CD4-positive, alpha-beta T cell treated with Interleukin-17A for 4 hours (primary cell): ENCODE results near the gene FGGY.
"Not testable (repeated sequence)": the region's sequence is repeated elsewhere in the genome, so short reads cannot be mapped to it uniquely, and the experiment has no call there.

Experiments used
- DNase-seq: peaks from one replicate; pipeline ENCODE4 v3.0.0-alpha.2; 2020; ENCODE audit warnings: mixed read lengths

FGGY gene

GRCh38 chr1:59354239-59354638, 57.3 kb downstream of the FGGY start:
- not testable (repeated sequence) for DNase-seq

GRCh38 chr1:59354709-59355337, 57.9 kb downstream of the FGGY start:
- no peak for DNase-seq

- no peak for DNase-seq
These were observed 58.5 kb downstream of the FGGY start for GRCh38 chr1:59355361-59355760.

GRCh38 chr1:59356627-59357026, 59.7 kb downstream of the FGGY start:
- DNase-seq: no peak

- no peak for DNase-seq
These were observed 60.9 kb downstream of the FGGY start for GRCh38 chr1:59357645-59358320.

GRCh38 chr1:59359325-59359724, 62.4 kb downstream of the FGGY start:
- DNase-seq: no peak

GRCh38 chr1:59360170-59360569, 63.3 kb downstream of the FGGY start:
- DNase-seq: no peak

- no peak for DNase-seq
These were observed 63.8 kb downstream of the FGGY start for GRCh38 chr1:59360729-59361128.

GRCh38 chr1:59361766-59362165, 64.9 kb downstream of the FGGY start:
- DNase-seq: no peak

- DNase-seq: no peak
These were observed 67.1 kb downstream of the FGGY start for GRCh38 chr1:59364037-59364436.

- DNase-seq: no peak
These were observed 69.5 kb downstream of the FGGY start for GRCh38 chr1:59366346-59366745.

GRCh38 chr1:59367301-59368007, 70.6 kb downstream of the FGGY start:
- DNase-seq: no peak

GRCh38 chr1:59368008-59368670, 71.2 kb downstream of the FGGY start:
- no peak for DNase-seq

GRCh38 chr1:59375321-59376220, 78.7 kb downstream of the FGGY start:
- no peak for DNase-seq

- no peak for DNase-seq
These were observed 80.5 kb downstream of the FGGY start for GRCh38 chr1:59377350-59377904.

- no peak for DNase-seq
These were observed 81.9 kb downstream of the FGGY start for GRCh38 chr1:59378621-59379370.

- no peak for DNase-seq
These were observed 82.5 kb downstream of the FGGY start for GRCh38 chr1:59379371-59379728.

- DNase-seq: no peak
These were observed 87.1 kb downstream of the FGGY start for GRCh38 chr1:59383963-59384362.

GRCh38 chr1:59384443-59384842, 87.5 kb downstream of the FGGY start:
- DNase-seq: no peak

- DNase-seq: no peak
These were observed 91.3 kb downstream of the FGGY start for GRCh38 chr1:59388191-59388590.

- no peak for DNase-seq
These were observed 93.0 kb downstream of the FGGY start for GRCh38 chr1:59389847-59390246.

GRCh38 chr1:59390307-59390706, 93.4 kb downstream of the FGGY start:
- DNase-seq: no peak
